ENCODE measurements around the gene TBC1D21. TPM values are rescaled to one million over a fixed set of nuclear protein-coding genes. Genes with fewer than 3 reads are reported as not detected.

The TBC1D21 gene
- total RNA-seq, 1 donor from 2014 or later, result not detected

GRCh38 chr15:73873889-73874511, 636 bp downstream of the TBC1D21 start:
- H3K79me2 ChIP-seq (ENCODE audit: low read depth), result no peaks in the 10 kb centered on the region
- Mint-ChIP-seq H3K27me3 (ENCODE audit: insufficient read depth, low read depth) (peaks cover 7% of the 10 kb centered on the region), H3K4me1 (peaks cover 8% of the 10 kb centered on the region), H3K27ac (no peak overlapping the region), H3K36me3 (no peaks in the 10 kb centered on the region), H3K9me3 (peaks cover 7% of the 10 kb centered on the region), H3K4me3 (no peak overlapping the region)
- DNase-seq (ENCODE audit: low spot score), result peak; percentile 76
- no peak overlapping the region for H3K4me3 ChIP-seq
- peaks cover 7% of the 10 kb centered on the region for H3K27me3 ChIP-seq
- no peak overlapping the region for H3K4me2 ChIP-seq
- peak; percentile 85 for TF ChIP-seq CTCF (IDR thresholded peaks at IDR 0.05)
- no peak for TF ChIP-seq EZH2phosphoT487 (IDR thresholded peaks at IDR 0.05)
- no peak for TF ChIP-seq EZH2 (IDR thresholded peaks at IDR 0.05)
- H3K4me1 ChIP-seq, result no peaks in the 10 kb centered on the region
- H4K20me1 ChIP-seq (ENCODE audit: low read depth), result no peaks in the 10 kb centered on the region
- no peak overlapping the region for H3K9ac ChIP-seq
- H3K36me3 ChIP-seq, result no peaks in the 10 kb centered on the region
- no peaks in the 10 kb centered on the region for H3K9me3 ChIP-seq (ENCODE audit: low read depth)
- no peak overlapping the region for H2AFZ ChIP-seq (replicated peaks)
- H3K27ac ChIP-seq, result no peak overlapping the region
- no peaks in the 10 kb centered on the region for H3F3A ChIP-seq (ENCODE audit: low read depth)

GRCh38 chr15:73879426-73879825, 6.1 kb downstream of the TBC1D21 start:
- Mint-ChIP-seq H3K4me1 (peaks cover 13% of the 10 kb centered on the region), H3K4me3 (no peak overlapping the region), H3K36me3 (no peaks in the 10 kb centered on the region), H3K9me3 (peaks cover 2% of the 10 kb centered on the region), H3K27ac (no peak overlapping the region), H3K27me3 (ENCODE audit: insufficient read depth, low read depth) (peaks cover 8% of the 10 kb centered on the region)
- no peaks in the 10 kb centered on the region for H3K4me1 ChIP-seq
- no peak for DNase-seq (ENCODE audit: low spot score)
- H2AFZ ChIP-seq (replicated peaks), result no peak overlapping the region
- H3K9ac ChIP-seq, result no peak overlapping the region
- no peaks in the 10 kb centered on the region for H3K79me2 ChIP-seq (ENCODE audit: low read depth)
- no peak overlapping the region for H3K27ac ChIP-seq
- no peaks in the 10 kb centered on the region for H3K27me3 ChIP-seq
- no peaks in the 10 kb centered on the region for H4K20me1 ChIP-seq (ENCODE audit: low read depth)
- no peaks in the 10 kb centered on the region for H3F3A ChIP-seq (ENCODE audit: low read depth)
- TF ChIP-seq CTCF (IDR thresholded peaks at IDR 0.05) (no peak), EZH2 (IDR thresholded peaks at IDR 0.05) (no peak), EZH2phosphoT487 (IDR thresholded peaks at IDR 0.05) (no peak)
- H3K4me3 ChIP-seq, result no peak overlapping the region
- H3K4me2 ChIP-seq, result no peak overlapping the region
- no peaks in the 10 kb centered on the region for H3K9me3 ChIP-seq (ENCODE audit: low read depth)
- no peaks in the 10 kb centered on the region for H3K36me3 ChIP-seq

- TF ChIP-seq EZH2phosphoT487 (IDR thresholded peaks at IDR 0.05) (no peak), CTCF (IDR thresholded peaks at IDR 0.05) (no peak), EZH2 (IDR thresholded peaks at IDR 0.05) (no peak)
- no peak overlapping the region for H3K27ac Mint-ChIP-seq
- peaks cover 2% of the 10 kb centered on the region for H3K9me3 Mint-ChIP-seq
- Histone ChIP-seq H2AFZ (replicated peaks) (no peak overlapping the region), H3F3A (ENCODE audit: low read depth) (no peaks in the 10 kb centered on the region), H4K20me1 (ENCODE audit: low read depth) (no peaks in the 10 kb centered on the region), H3K79me2 (ENCODE audit: low read depth) (no peaks in the 10 kb centered on the region), H3K9me3 (ENCODE audit: low read depth) (no peaks in the 10 kb centered on the region), H3K4me3 (no peak overlapping the region), H3K4me1 (no peaks in the 10 kb centered on the region), H3K9ac (no peak overlapping the region), H3K27me3 (no peaks in the 10 kb centered on the region), H3K4me2 (no peak overlapping the region), H3K27ac (no peak overlapping the region), H3K36me3 (no peaks in the 10 kb centered on the region)
- no peaks in the 10 kb centered on the region for H3K36me3 Mint-ChIP-seq
- H3K4me1 Mint-ChIP-seq, result peaks cover 7% of the 10 kb centered on the region
- H3K4me3 Mint-ChIP-seq, result no peak overlapping the region
- H3K27me3 Mint-ChIP-seq (ENCODE audit: insufficient read depth, low read depth), result peaks cover 6% of the 10 kb centered on the region
- DNase-seq (ENCODE audit: low spot score), result no peak
These were observed 8.4 kb downstream of the TBC1D21 start for GRCh38 chr15:73881579-73882320.

Measured in neural progenitor cell (in vitro differentiated cells).